MCF 10A (cell line): ENCODE measurements around the gene MDM1. TPM values are rescaled to one million over a fixed set of nuclear protein-coding genes. Genes with fewer than 3 reads are reported as not detected.

Experiments
- BruUV-seq: library from RNA; stranded (reverse); fragments of 400-500 nt; replicated peaks from 2 replicates; lab custom pipeline; 2021; lab: Mats Ljungman, UMichigan
- CTCF ChIA-PET: fragments of 300-600 bp; sonication (Branson Sonifier 250); formaldehyde crosslinking; extraction: SDS; loops from one replicate; lab custom pipeline; 2021; ENCODE audit warnings: antibody characterized with exemption, inconsistent platforms; lab: Yijun Ruan, JAX
- POLR2A ChIA-PET: fragments of 300-600, 350-650 bp; sonication (Branson Sonifier 250); formaldehyde crosslinking; extraction: SDS; loops from one replicate; lab custom pipeline; 2020; ENCODE audit warnings: antibody characterized with exemption, inconsistent platforms; lab: Yijun Ruan, JAX
- DNase-seq: peaks from one replicate; pipeline ENCODE4 v3.0.0-alpha.2; 2018; ENCODE audit not compliant: unreplicated experiment
- H3K27ac Mint-ChIP-seq: one replicate; pipeline ENCODE4 v1.8.0; 2022; ENCODE audit warnings: mild to moderate bottlenecking, low read depth, mixed read lengths; ENCODE audit not compliant: unreplicated experiment
- H3K27me3 Mint-ChIP-seq: one replicate; pipeline ENCODE4 v1.8.0; 2022; ENCODE audit warnings: mixed read lengths; ENCODE audit not compliant: insufficient read depth, unreplicated experiment
- H3K36me3 Mint-ChIP-seq: one replicate; pipeline ENCODE4 v1.8.0; 2022; ENCODE audit warnings: mild to moderate bottlenecking, moderate library complexity, mixed read lengths; ENCODE audit not compliant: insufficient read depth, unreplicated experiment
- H3K4me1 Mint-ChIP-seq: one replicate; pipeline ENCODE4 v1.8.0; 2022; ENCODE audit warnings: mixed read lengths; ENCODE audit not compliant: insufficient read depth, unreplicated experiment
- H3K4me3 Mint-ChIP-seq: one replicate; pipeline ENCODE4 v1.8.0; 2022; ENCODE audit warnings: mild to moderate bottlenecking, moderate library complexity, mixed read lengths; ENCODE audit not compliant: unreplicated experiment
- H3K9me3 Mint-ChIP-seq: one replicate; pipeline ENCODE4 v1.8.0; 2022; ENCODE audit warnings: mixed read lengths; ENCODE audit not compliant: unreplicated experiment
- intact Hi-C: fragments of 100-400 bp; cut with micrococcal nuclease; formaldehyde crosslinking; loops from 2 replicates; pipeline ENCODE4 v1.14.1; 2022
- total RNA-seq: library from RNA; stranded (reverse); gene quantifications from 2 replicates; pipeline ENCODE4 v1.2.3, GENCODE V29; 2022
- TF ChIP-seq, protein P1 (sequence below): fragments of 200-600 bp; IDR thresholded peaks from one replicate; pipeline ENCODE4 v1.8.0; 2022; ENCODE audit warnings: antibody characterized with exemption, mild to moderate bottlenecking; ENCODE audit not compliant: unreplicated experiment

MDM1 gene
- total RNA-seq, 1 experiment from 2014 or later = 11.8 TPM

DNA sequence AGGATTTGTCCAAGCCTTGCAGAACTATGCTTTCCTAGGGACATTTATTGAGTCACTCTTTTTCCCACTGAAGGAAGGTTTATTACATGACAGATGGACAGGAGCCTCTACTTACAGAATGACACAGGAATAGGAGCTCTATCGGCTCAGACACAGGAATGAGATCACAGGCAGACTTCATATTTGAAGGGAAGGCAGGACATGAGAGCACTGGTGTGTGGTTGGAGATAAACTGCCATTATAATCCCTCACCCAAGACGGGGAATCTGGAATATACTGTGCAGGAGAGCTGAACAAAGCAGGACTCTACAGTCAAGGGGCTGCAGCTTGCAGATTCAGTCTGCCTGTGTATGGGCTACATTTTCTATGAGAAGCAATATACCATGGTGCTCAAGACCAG, 51.9 kb downstream of the MDM1 start:
- ChIA-PET CTCF (no interaction called here), POLR2A (no interaction called here)
- no peak overlapping the region for H3K27ac Mint-ChIP-seq

DNA sequence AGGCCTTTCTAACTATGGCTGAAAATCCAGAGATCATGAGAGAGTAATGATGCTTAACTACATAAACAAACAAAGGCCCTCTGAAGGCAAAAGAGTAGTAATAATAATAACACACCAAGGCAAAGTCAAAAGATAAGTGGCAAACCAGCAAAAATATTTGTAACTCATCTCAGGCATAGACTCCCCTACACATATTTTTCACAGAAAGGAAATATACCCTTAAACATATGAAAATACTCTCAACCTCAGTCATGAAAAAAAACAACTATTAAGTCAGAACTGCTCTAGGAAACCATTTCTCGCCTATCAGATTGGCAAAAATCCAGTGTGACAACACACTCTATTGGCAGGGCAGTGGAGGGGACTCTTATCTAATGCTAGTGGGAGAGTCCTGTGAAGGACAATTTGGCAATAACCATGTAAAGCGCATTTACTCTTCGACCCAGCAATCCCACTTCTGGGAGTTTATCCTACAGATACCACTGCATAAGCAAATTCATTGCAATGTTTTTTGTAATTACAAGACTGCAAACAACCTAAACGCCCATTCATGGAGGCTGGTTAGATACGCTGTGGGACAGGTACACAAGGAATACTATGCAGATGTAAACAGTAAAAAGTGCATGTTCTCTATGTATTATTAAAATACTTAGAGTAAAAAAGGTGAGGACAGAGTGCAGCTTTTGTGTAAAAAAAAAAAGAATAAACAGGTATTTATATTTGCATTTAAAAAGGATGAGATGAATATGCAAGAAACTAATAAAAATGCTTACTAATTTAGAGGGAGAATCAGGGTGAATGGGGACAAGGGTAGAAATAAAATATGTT, 52.7 kb downstream of the MDM1 start:
- TF ChIP-seq, protein P1, sequence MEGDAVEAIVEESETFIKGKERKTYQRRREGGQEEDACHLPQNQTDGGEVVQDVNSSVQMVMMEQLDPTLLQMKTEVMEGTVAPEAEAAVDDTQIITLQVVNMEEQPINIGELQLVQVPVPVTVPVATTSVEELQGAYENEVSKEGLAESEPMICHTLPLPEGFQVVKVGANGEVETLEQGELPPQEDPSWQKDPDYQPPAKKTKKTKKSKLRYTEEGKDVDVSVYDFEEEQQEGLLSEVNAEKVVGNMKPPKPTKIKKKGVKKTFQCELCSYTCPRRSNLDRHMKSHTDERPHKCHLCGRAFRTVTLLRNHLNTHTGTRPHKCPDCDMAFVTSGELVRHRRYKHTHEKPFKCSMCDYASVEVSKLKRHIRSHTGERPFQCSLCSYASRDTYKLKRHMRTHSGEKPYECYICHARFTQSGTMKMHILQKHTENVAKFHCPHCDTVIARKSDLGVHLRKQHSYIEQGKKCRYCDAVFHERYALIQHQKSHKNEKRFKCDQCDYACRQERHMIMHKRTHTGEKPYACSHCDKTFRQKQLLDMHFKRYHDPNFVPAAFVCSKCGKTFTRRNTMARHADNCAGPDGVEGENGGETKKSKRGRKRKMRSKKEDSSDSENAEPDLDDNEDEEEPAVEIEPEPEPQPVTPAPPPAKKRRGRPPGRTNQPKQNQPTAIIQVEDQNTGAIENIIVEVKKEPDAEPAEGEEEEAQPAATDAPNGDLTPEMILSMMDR = no peak
- H3K27ac Mint-ChIP-seq = no peak overlapping the region
- H3K27me3 Mint-ChIP-seq = no peaks in the 10 kb centered on the region
- H3K9me3 Mint-ChIP-seq = no peaks in the 10 kb centered on the region
- intact Hi-C loops = no loop called here
- H3K4me3 Mint-ChIP-seq = no peak overlapping the region
- DNase-seq = no peak
- CTCF ChIA-PET = no interaction called here
- H3K36me3 Mint-ChIP-seq = no peaks in the 10 kb centered on the region
- H3K4me1 Mint-ChIP-seq = peaks cover 6% of the 10 kb centered on the region
- POLR2A ChIA-PET = no interaction called here
- BruUV-seq = no TSS peak

More for the DNA sequence above, 51.9 kb downstream of the MDM1 start:
- H3K4me1 Mint-ChIP-seq = peaks cover 6% of the 10 kb centered on the region
- DNase-seq = no peak
- no peaks in the 10 kb centered on the region for H3K9me3 Mint-ChIP-seq
- TF ChIP-seq, protein P1 = no peak
- intact Hi-C loops = no loop called here
- no peak overlapping the region for H3K4me3 Mint-ChIP-seq
- BruUV-seq = no TSS peak
- H3K27me3 Mint-ChIP-seq = no peaks in the 10 kb centered on the region
- no peaks in the 10 kb centered on the region for H3K36me3 Mint-ChIP-seq

DNA sequence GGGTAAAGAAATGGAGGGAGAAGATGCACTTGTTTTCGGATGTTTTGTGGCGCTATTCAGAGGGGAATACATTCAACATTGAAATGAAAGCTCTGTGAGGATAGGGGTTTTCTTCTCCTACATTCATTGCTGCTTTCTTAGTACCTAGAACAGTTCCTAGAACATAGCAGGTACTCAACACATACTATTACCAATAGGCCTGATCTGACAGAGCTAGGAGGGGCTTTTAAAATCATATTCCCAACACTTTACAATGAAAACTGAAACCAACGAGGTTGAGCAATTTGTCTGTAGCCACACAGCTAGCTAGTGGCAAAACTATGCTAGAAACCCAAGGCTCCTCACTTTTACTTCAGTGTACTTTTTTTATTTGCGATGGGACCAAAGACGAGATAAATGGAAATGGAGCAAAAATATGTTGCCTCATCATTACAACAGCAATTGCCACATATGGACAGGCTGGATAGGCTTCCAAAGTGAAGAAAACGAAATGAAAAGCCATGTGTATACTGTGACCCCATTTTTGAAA, 55.7 kb downstream of the MDM1 start:
- ChIA-PET POLR2A (interaction anchor here (1.8 kb wide), 1 partner anchor 17 kb away, joined by 6 read pairs; no protein-coding TSS in a partner anchor), CTCF (interaction anchor here (0.5 to 0.9 kb wide), 2 partner anchors 40 to 236 kb away, joined by 4 read pairs; no protein-coding TSS in a partner anchor)
- H3K4me1 Mint-ChIP-seq = peaks cover 6% of the 10 kb centered on the region
- no TSS peak for BruUV-seq
- H3K27ac Mint-ChIP-seq = no peak overlapping the region
- TF ChIP-seq, protein P1 = no peak
- no peaks in the 10 kb centered on the region for H3K27me3 Mint-ChIP-seq
- DNase-seq = no peak
- no peaks in the 10 kb centered on the region for H3K9me3 Mint-ChIP-seq
- H3K4me3 Mint-ChIP-seq = no peak overlapping the region
- H3K36me3 Mint-ChIP-seq = no peaks in the 10 kb centered on the region
- intact Hi-C loops = no loop called here

DNA sequence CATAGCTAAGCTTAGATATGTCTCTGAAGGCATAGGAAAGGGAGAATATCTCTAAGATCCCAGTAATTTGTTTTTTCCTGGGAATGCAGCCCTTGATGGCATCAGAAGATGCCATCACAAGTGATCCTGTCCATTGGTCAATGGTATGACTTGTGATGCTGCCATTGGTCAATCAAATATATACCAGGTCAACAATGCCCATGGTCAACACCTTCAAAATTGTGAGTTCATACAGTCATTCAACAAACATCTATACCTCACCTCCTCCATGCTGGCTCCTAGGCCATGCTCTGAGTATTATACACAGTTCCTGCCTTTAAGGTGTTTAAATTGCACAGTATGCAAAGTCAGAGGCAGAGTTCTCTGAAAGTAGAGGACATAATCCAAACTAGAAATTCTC, 59.4 kb downstream of the MDM1 start:
- no TSS peak for BruUV-seq
- Mint-ChIP-seq H3K4me1 (peaks cover 18% of the 10 kb centered on the region), H3K36me3 (no peaks in the 10 kb centered on the region), H3K9me3 (no peaks in the 10 kb centered on the region), H3K4me3 (no peak overlapping the region), H3K27me3 (no peaks in the 10 kb centered on the region), H3K27ac (no peak overlapping the region)
- POLR2A ChIA-PET = interaction anchor here (1.1 kb wide), 1 partner anchor 36 kb away, joined by 4 read pairs; no protein-coding TSS in a partner anchor
- TF ChIP-seq, protein P1 = no peak
- intact Hi-C loops = no loop called here
- DNase-seq = no peak
- CTCF ChIA-PET = interaction anchor here (0.7 to 1.6 kb wide), 3 partner anchors 23 to 233 kb away, joined by 4 to 7 read pairs (median 6); no protein-coding TSS in a partner anchor
